Fibroblast of lung (primary cell): ENCODE data around the gene BCL2L12. TPM values are rescaled to one million over a fixed set of nuclear protein-coding genes. Genes with fewer than 3 reads are reported as not detected.

Source experiments
- DNase-seq, 2 donors: peaks; one replicate each; pipeline versions ENCODE4 v3.0.0 to v3.0.0-alpha.2; 2010; ENCODE audit warnings: low read depth in 2 of 2
- H2AFZ ChIP-seq: 2 replicates; pipeline ENCODE4 v1.5.1; 2012; ENCODE audit warnings: low read length, control low read depth, inconsistent platforms
- H3K27ac ChIP-seq: 2 replicates; pipeline ENCODE4 v1.5.1; 2011; ENCODE audit warnings: low read length, control low read depth; ENCODE audit not compliant: insufficient read depth
- H3K27me3 ChIP-seq: 2 replicates; pipeline ENCODE4 v1.5.1; 2011; ENCODE audit warnings: mild to moderate bottlenecking, low read length; ENCODE audit not compliant: control insufficient read depth, insufficient read depth
- H3K36me3 ChIP-seq: 2 replicates; pipeline ENCODE4 v1.5.1; 2011; ENCODE audit warnings: low read length; ENCODE audit not compliant: control insufficient read depth, insufficient read depth
- H3K4me1 ChIP-seq: 2 replicates; pipeline ENCODE4 v1.5.1; 2011; ENCODE audit warnings: low read length; ENCODE audit not compliant: control insufficient read depth, insufficient read depth; ENCODE audit errors: extremely low read depth
- H3K4me2 ChIP-seq: 2 replicates; pipeline ENCODE4 v1.5.1; 2011; ENCODE audit warnings: low read length, control low read depth; ENCODE audit not compliant: insufficient read depth; ENCODE audit errors: extremely low read depth
- H3K4me3 ChIP-seq, 4 experiments: fragments of 200-600 bp in 1 of 4; sonication (generic) in 1 of 4; replicated peaks in 1 of 4; 2 replicates each; pipeline ENCODE4 v1.5.1; 2011 to 2016; ENCODE audit warnings: low read length in 4 of 4, low read depth in 3 of 4, mild to moderate bottlenecking in 3 of 4, control low read depth in 2 of 4, inconsistent platforms in 1 of 4, mixed read lengths in 1 of 4; ENCODE audit not compliant: insufficient read depth in 1 of 4; ENCODE audit errors: control extremely low read depth in 1 of 4
- H3K79me2 ChIP-seq: 2 replicates; pipeline ENCODE4 v1.5.1; 2012; ENCODE audit warnings: mild to moderate bottlenecking, low read length, inconsistent platforms; ENCODE audit not compliant: control insufficient read depth, insufficient read depth
- H3K9ac ChIP-seq: 2 replicates; pipeline ENCODE4 v1.5.1; 2011; ENCODE audit warnings: mild to moderate bottlenecking, low read length, control low read depth; ENCODE audit not compliant: insufficient read depth
- H3K9me3 ChIP-seq: 2 replicates; pipeline ENCODE4 v1.5.1; 2012; ENCODE audit warnings: low read depth, low read length; ENCODE audit not compliant: control insufficient read depth, insufficient read depth
- H4K20me1 ChIP-seq: 2 replicates; pipeline ENCODE4 v1.5.1; 2011; ENCODE audit warnings: low read length; ENCODE audit not compliant: control insufficient read depth, insufficient read depth; ENCODE audit errors: extremely low read depth
- CTCF ChIP-seq, 2 donors: IDR thresholded peaks in 1 of 2; conservative IDR thresholded peaks in 1 of 2; 1 replicate in 1 of 2; 2 replicates in 1 of 2; pipeline ENCODE4 v1.5.1; 2011 to 2012; ENCODE audit warnings: low read length in 2 of 2, control low read depth in 1 of 2, inconsistent platforms in 1 of 2, low read depth in 1 of 2, mild to moderate bottlenecking in 1 of 2
- EZH2 ChIP-seq: IDR thresholded peaks from 2 replicates; pipeline ENCODE4 v1.5.1; 2012; ENCODE audit warnings: low read length, control low read depth, mild to moderate bottlenecking; ENCODE audit errors: missing control alignments
- polyA plus RNA-seq, 2 donors: library from polyadenylated mRNA; depleted of rRNA in 1 of 2; stranded (reverse) in 1 of 2; unstranded in 1 of 2; fragments of >200 nt; gene quantifications; 2 replicates each; pipeline ENCODE4 v1.2.1, GENCODE V29; 2011 to 2012; ENCODE audit warnings: missing spikeins in 1 of 2
- total RNA-seq: library from RNA; depleted of rRNA; stranded (reverse); fragments of >200 nt; gene quantifications from 2 replicates; pipeline ENCODE4 v1.2.1, GENCODE V29; 2014

BCL2L12 gene
- total and polyA plus RNA-seq, 2 donors (not counting 1 experiment from before 2014, with no cell fraction given) = 4.8 to 5.0 TPM

- DNase-seq = no peak
- H3K36me3 ChIP-seq = peaks cover 52% of the 10 kb centered on the region
These were observed 6.9 kb upstream of the BCL2L12 start for GRCh38 chr19:49658566-49659442.

GRCh38 chr19:49660338-49660961 is 5.3 kb upstream of the BCL2L12 start:
- Histone ChIP-seq H2AFZ (no peak overlapping the region), H3K79me2 (peaks cover 7% of the 10 kb centered on the region), H3K9me3 (no peaks in the 10 kb centered on the region), H3K9ac (no peak overlapping the region), H3K27ac (no peak overlapping the region), H3K27me3 (no peaks in the 10 kb centered on the region), H3K36me3 (peaks cover 48% of the 10 kb centered on the region), H3K4me1 (no peaks in the 10 kb centered on the region), H4K20me1 (no peaks in the 10 kb centered on the region), H3K4me2 (no peak overlapping the region), H3K4me3 (no peak overlapping the region)
- DNase-seq = no peak
- TF ChIP-seq CTCF (conservative IDR thresholded peaks at IDR 0.05 in 1 of 2, IDR thresholded peaks at IDR 0.05 in 1 of 2; ENCODE audit: low read depth in 1 of 2, low read length in 2 of 2) = no peak
- no peak for TF ChIP-seq EZH2

More at GRCh38 chr19:49658566-49659442, 6.9 kb upstream of the BCL2L12 start:
- H2AFZ ChIP-seq = no peak overlapping the region
- no peaks in the 10 kb centered on the region for H3K9me3 ChIP-seq
- H3K4me2 ChIP-seq = no peak overlapping the region
- TF ChIP-seq EZH2 = no peak
- TF ChIP-seq CTCF (conservative IDR thresholded peaks at IDR 0.05 in 1 of 2, IDR thresholded peaks at IDR 0.05 in 1 of 2; ENCODE audit: low read depth in 1 of 2, low read length in 2 of 2) = no peak
- H4K20me1 ChIP-seq = no peaks in the 10 kb centered on the region
- no peak overlapping the region for H3K9ac ChIP-seq
- H3K27me3 ChIP-seq = no peaks in the 10 kb centered on the region
- no peaks in the 10 kb centered on the region for H3K4me1 ChIP-seq
- H3K79me2 ChIP-seq = no peaks in the 10 kb centered on the region
- H3K4me3 ChIP-seq = no peak overlapping the region
- no peak overlapping the region for H3K27ac ChIP-seq

- H3K4me3 ChIP-seq = no peak overlapping the region
- no peaks in the 10 kb centered on the region for H3K9me3 ChIP-seq
- H4K20me1 ChIP-seq = no peaks in the 10 kb centered on the region
- peaks cover 5% of the 10 kb centered on the region for H3K4me1 ChIP-seq
- H3K9ac ChIP-seq = no peak overlapping the region
- peaks cover 37% of the 10 kb centered on the region for H3K36me3 ChIP-seq
- peaks cover 16% of the 10 kb centered on the region for H3K79me2 ChIP-seq
- no peak overlapping the region for H2AFZ ChIP-seq
- H3K27ac ChIP-seq = no peak overlapping the region
- H3K27me3 ChIP-seq = no peaks in the 10 kb centered on the region
- DNase-seq = no peak
- TF ChIP-seq EZH2 = no peak
- TF ChIP-seq CTCF (conservative IDR thresholded peaks at IDR 0.05 in 1 of 2, IDR thresholded peaks at IDR 0.05 in 1 of 2; ENCODE audit: low read depth in 1 of 2, low read length in 2 of 2) = no peak
- no peak overlapping the region for H3K4me2 ChIP-seq
These were observed 3.7 kb upstream of the BCL2L12 start for GRCh38 chr19:49662011-49662410.
